HepG2 (cell line): ENCODE measurements around the gene FBXO24. TPM values are rescaled to one million over a fixed set of nuclear protein-coding genes. Genes with fewer than 3 reads are reported as not detected.

Source experiments
- BORCS8-MEF2B ChIP-seq: sonication (generic); formaldehyde crosslinking; IDR thresholded peaks from 2 replicates; pipeline ENCODE4 v1.8.0; 2022; ENCODE audit warnings: mild to moderate bottlenecking, missing genetic modification reagents
- CENPT ChIP-seq: sonication (generic); formaldehyde crosslinking; IDR thresholded peaks from 2 replicates; pipeline ENCODE4 v1.8.0; 2022; ENCODE audit warnings: low read depth, mild to moderate bottlenecking, moderate library complexity, missing genetic modification reagents
- CHD4 ChIP-seq: fragments of 200-600 bp; sonication (generic); IDR thresholded peaks from 2 replicates; pipeline ENCODE4 v1.7.0; 2017; ENCODE audit warnings: mild to moderate bottlenecking, low read length, borderline replicate concordance
- CSRNP2 ChIP-seq: sonication (generic); formaldehyde crosslinking; conservative IDR thresholded peaks from 2 replicates; pipeline ENCODE4 v1.8.0; 2022; ENCODE audit warnings: low read depth, missing genetic modification reagents
- MAFK ChIP-seq, 2 experiments: IDR thresholded peaks in 1 of 2; conservative IDR thresholded peaks in 1 of 2; 2 replicates each; pipeline ENCODE4 v1.6.1; 2011; ENCODE audit warnings: improper control_type of control experiment in 2 of 2, low read length in 2 of 2
- NRL ChIP-seq: sonication (generic); formaldehyde crosslinking; IDR thresholded peaks from 2 replicates; pipeline ENCODE4 v1.5.0; 2020; ENCODE audit warnings: missing genetic modification reagents, mild to moderate bottlenecking, moderate library complexity, borderline replicate concordance
- RXRA ChIP-seq: sonication (generic); formaldehyde crosslinking; IDR thresholded peaks from 2 replicates; pipeline ENCODE4 v1.5.1; 2020; ENCODE audit warnings: missing genetic modification reagents
- TFDP2 ChIP-seq: sonication (generic); formaldehyde crosslinking; IDR thresholded peaks from 2 replicates; pipeline ENCODE4 v1.4.0; 2020; ENCODE audit warnings: missing genetic modification reagents
- USF2 ChIP-seq, 2 experiments: sonication (generic) in 1 of 2; formaldehyde crosslinking in 1 of 2; IDR thresholded peaks; 2 replicates each; pipeline versions ENCODE4 v1.5.1 to v1.6.1; 2011 to 2020; ENCODE audit warnings: borderline replicate concordance in 1 of 2, low read depth in 1 of 2, low read length in 1 of 2, mild to moderate bottlenecking in 1 of 2, missing genetic modification reagents in 1 of 2, moderate library complexity in 1 of 2
- YEATS4 ChIP-seq: sonication (generic); formaldehyde crosslinking; IDR thresholded peaks from 2 replicates; pipeline ENCODE4 v1.4.0; 2020; ENCODE audit warnings: missing genetic modification reagents, borderline replicate concordance
- ZC3H13 ChIP-seq: sonication (generic); formaldehyde crosslinking; IDR thresholded peaks from 2 replicates; pipeline ENCODE4 v1.8.1; 2023; ENCODE audit warnings: mild to moderate bottlenecking, missing genetic modification reagents, moderate library complexity
- ZFP62 ChIP-seq: sonication (generic); formaldehyde crosslinking; IDR thresholded peaks from 2 replicates; pipeline ENCODE4 v1.4.0; 2020; ENCODE audit warnings: missing genetic modification reagents
- ZFP91 ChIP-seq: sonication (generic); formaldehyde crosslinking; IDR thresholded peaks from 2 replicates; pipeline ENCODE4 v1.9.0; 2022; ENCODE audit warnings: missing genetic modification reagents, mild to moderate bottlenecking, borderline replicate concordance
- ZNF263 ChIP-seq: sonication (generic); formaldehyde crosslinking; IDR thresholded peaks from 2 replicates; pipeline ENCODE4 v1.4.0; 2020; ENCODE audit warnings: missing genetic modification reagents
- ZNF33B ChIP-seq: sonication (generic); formaldehyde crosslinking; IDR thresholded peaks from 2 replicates; pipeline ENCODE4 v1.5.1; 2020; ENCODE audit warnings: mild to moderate bottlenecking, missing genetic modification reagents
- ZNF343 ChIP-seq: sonication (generic); formaldehyde crosslinking; IDR thresholded peaks from 2 replicates; pipeline ENCODE4 v1.4.0; 2020; ENCODE audit warnings: mild to moderate bottlenecking, missing genetic modification reagents
- polyA plus RNA-seq, 8 experiments: library from polyadenylated mRNA; depleted of rRNA in 3 of 8; stranded (reverse) in 7 of 8; unstranded in 1 of 8; fragments of >200 nt; fragmentation: Illumina TruSeq in 4 of 8; extraction: Trizol in 4 of 8; gene quantifications; 2 replicates each; pipeline versions ENCODE4 v1.2.1 to v1.2.3, GENCODE V29; 2011 to 2016; ENCODE audit warnings: low read depth in 4 of 8, missing spikeins in 1 of 8, mixed read lengths in 1 of 8; ENCODE audit not compliant: insufficient read depth in 1 of 8
- total RNA-seq, 5 experiments: library from RNA; depleted of rRNA; stranded (reverse); fragments of >200 nt; fragmentation: Illumina TruSeq; extraction: Trizol; gene quantifications; 2 replicates each; pipeline ENCODE4 v1.2.3, GENCODE V29; 2016; ENCODE audit warnings: low read depth in 1 of 5

FBXO24 gene
- total and polyA plus RNA-seq, 2 of the 13 experiments (the other 11 are each of a cell fraction or from before 2014, with no cell fraction given), result 0.20 to 0.55 TPM

GRCh38 chr7:100539436-100540006, 46.6 kb upstream of the FBXO24 start (continued):
- TF ChIP-seq CSRNP2 (CRISPR knock-in tag) (no peak), RXRA (no peak), CENPT (CRISPR knock-in tag) (no peak), NRL (CRISPR knock-in tag) (0 out of 2 replicates have a peak, but pooled peaks have one; percentile 3), USF2 (IDR thresholded peaks at IDR 0.05; ENCODE audit: low read depth, low read length) (no peak), USF2 (CRISPR knock-in tag; IDR thresholded peaks at IDR 0.05; ENCODE audit: borderline replicate concordance) (peak; percentile 17; the same call in 1 of the 2 replicates), CHD4 (no peak), YEATS4 (CRISPR knock-in tag) (no peak), ZFP91 (CRISPR knock-in tag) (no peak), ZFP62 (CRISPR knock-in tag) (no peak), BORCS8-MEF2B (CRISPR knock-in tag) (no peak), ZNF263 (CRISPR knock-in tag) (no peak), ZC3H13 (no peak), ZNF33B (CRISPR knock-in tag) (no peak), TFDP2 (CRISPR knock-in tag) (no peak), MAFK (conservative IDR thresholded peaks at IDR 0.05 in 1 of 2, IDR thresholded peaks at IDR 0.05 in 1 of 2; ENCODE audit: low read length in 2 of 2) (no peak), ZNF343 (no peak)
